Superior temporal gyrus (tissue), 1 donor: ENCODE measurements around the gene LIX1L.
"Not testable (repeated sequence)": the region's sequence is repeated elsewhere in the genome, so short reads cannot be mapped to it uniquely, and the experiment has no call there.

Source experiments
- DNase-seq: peaks from one replicate; pipeline ENCODE4 v3.0.0-alpha.2; 2016; ENCODE audit errors: extremely low spot score

The LIX1L gene

DNA sequence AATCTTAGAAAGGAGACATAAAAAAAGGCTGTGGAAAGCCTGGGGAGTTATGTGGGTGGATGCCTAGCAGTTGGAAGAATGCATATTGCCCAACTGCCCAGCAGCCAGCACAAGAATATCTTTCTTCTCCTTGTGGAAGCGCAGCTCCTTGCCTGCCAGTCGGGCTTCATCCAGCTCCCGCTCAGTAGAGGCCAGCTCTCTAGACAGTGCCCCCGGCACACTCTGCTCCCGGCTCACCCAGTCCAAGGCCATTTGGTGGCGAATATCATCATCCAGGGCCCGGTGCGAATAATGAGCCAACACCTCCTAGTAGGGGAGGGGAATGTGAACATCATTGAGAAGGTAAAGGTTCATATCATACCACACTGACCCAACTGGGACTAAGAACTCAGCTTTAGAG, 21.6 kb downstream of the LIX1L start:
- no peak for DNase-seq

DNA sequence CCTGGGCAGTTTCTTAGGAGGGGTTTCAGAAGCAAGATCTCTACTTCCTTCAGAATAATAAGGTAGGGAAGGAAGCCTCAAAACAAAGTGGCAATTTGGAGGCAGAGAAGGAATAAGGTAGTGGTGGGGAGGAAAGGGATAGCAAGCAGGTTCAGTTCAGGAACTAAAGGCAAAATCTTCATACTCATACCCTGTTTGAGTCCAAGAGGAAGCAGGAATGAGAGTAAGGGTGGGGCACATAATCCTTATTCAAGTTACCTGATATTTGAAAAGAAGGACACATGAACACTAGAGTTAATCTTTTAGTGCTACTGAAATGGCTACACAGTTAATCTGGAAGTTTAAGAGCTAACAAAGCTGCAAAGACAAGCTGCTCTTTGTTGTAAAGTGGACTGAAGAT, 22.1 kb downstream of the LIX1L start:
- no peak for DNase-seq

DNA sequence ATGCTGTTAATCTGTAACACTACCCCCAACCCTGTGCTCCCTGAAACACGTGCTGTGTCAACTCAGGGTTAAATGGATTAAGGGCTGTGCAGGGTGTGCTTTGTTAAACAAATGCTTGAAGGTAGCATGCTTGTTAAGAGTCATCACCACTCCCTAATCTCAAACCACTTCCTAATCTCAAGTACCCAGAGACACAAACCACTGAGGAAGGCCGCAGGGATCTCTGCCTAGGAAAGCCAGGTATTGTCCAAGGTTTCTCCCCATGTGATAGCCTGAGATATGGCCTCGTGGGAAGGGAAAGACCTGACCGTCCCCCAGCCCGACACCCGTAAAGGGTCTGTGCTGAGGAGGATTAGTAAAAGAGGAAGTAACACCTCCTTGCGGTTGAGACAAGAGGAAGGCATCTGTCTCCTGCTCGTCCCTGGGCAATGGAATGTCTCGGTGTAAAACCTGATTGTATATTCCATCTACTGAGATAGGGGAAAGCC, 25.3 kb downstream of the LIX1L start:
- not testable (repeated sequence) for DNase-seq

DNA sequence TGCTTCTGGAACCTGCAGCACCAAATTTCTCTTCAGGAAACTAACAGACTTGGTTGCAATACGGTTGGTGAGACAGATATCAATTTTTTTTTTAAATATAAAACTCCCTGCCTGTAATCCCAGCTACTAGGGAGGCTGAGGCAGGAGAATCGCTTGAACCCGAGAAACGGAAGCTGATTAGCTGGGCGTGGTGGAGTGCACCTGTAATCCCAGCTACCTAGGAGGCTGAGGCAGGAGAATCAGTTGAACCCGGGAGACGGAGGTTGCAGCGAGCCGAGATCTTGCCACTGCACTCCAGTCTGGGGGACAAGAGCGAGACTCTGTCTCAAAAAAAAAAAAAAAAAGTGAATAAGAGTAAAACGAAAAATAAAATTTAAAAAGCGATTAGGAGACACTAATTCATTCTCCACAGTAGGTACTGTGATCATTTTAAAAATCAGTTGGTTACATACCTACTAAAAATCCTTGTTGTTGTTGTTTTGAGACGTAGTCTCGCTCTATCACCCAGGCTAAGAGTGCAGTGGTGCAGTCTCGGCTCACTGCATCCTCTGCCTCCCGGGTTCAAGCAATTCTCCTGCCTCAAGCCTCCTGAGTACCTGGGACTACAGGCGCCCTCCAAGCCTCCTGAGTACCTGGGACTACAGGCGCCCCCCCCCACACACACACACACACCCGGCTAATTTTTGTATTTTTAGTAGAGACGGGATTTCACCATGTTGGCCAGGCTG, 29.7 kb downstream of the LIX1L start:
- DNase-seq = no peak

DNA sequence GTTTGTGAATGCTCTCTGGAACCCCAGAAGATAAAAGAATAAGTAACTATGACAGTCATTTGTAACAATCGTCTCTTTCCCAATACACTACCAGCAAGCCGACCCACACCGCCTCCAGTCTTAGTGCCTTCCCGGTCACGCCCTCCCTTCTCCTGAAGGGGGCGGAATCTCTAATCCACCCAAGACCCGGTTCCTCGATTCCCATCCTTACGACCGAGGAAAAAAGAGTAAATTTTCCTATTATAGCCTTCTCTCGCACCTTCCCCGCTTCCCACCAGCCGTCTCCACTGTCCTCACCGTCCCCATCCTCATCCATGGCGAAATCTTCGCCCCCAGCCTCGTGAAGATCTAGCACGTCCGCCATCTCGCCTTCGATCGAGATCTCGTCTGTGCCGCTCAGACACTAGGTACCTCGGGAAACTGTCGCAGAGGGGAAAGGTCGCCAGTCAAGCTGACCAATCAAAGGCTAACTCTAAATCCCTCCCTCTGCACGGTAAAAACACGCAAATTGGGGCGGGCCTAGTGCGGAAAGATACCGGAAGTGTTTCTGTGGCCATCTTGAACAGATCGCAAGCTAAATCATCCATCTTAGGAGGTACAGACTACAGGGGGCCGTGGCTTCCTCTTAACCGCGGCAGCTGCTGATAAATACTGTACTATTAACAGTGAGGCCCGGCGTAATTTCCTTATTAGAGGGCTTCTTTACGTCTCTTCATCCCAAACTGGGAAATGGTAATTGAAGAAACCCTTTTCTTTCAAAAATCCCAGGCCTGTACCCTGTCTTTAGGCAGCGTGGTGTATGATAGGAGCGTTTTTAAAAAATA, 30.5 kb downstream of the LIX1L start, which contains the start of gene RBM8A:
TSS of gene RBM8A (minus strand) at position 422 of the 824 bp plus-strand sequence. CDS start at position 364, 58 bp downstream.
- DNase-seq = peak; percentile 99

DNA sequence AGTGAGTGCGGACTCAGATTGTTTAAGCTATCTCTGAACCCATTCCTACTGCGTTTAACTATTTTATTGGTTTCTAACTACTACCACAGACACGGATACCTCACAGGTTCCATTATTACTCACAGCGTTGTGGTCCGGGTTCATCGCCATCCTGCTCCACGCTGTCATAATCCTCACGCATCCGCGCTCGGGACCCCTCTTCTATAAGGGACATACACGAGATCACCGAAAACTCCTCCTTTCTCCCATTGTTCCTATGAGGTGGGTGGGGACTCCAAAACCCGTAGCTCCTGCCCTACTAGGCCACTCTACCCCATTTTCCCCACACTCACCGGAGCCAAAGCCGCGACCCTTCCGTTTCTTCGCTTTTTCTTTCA, 31.1 kb downstream of the LIX1L start:
- no peak for DNase-seq

DNA sequence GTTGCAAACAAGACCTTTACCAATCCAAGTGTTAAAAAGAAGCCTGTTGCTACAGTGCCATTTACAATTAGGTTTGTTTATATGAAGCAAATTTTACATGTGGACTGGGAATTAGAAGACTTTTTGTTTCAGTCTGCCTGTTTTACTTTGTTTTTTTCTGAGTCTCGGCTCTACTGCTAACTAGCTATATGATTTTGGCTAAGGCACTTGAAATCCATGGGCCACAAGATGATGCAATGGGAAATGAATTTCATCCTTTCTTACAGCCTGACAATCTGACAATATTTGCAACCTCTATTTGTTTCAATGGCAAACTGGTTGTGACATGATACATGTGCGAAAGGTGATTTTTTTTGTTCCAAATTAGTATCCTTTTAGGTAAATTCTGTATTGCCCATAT, 35.6 kb downstream of the LIX1L start:
- no peak for DNase-seq

DNA sequence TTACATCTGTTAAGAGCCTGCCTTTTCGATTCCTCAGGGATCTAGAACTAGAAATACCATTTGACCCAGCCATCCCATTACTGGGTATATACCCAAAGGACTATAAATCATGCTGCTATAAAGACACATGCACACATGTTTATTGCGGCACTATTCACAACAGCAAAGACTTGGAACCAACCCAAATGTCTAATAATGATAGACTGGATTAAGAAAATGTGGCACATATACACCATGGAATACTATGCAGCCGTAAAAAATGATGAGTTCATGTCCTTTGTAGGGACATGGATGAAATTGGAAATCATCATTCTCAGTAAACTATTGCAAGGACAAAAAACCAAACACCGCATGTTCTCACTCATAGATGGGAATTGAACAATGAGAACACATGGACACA, 37.5 kb downstream of the LIX1L start:
- not testable (repeated sequence) for DNase-seq

DNA sequence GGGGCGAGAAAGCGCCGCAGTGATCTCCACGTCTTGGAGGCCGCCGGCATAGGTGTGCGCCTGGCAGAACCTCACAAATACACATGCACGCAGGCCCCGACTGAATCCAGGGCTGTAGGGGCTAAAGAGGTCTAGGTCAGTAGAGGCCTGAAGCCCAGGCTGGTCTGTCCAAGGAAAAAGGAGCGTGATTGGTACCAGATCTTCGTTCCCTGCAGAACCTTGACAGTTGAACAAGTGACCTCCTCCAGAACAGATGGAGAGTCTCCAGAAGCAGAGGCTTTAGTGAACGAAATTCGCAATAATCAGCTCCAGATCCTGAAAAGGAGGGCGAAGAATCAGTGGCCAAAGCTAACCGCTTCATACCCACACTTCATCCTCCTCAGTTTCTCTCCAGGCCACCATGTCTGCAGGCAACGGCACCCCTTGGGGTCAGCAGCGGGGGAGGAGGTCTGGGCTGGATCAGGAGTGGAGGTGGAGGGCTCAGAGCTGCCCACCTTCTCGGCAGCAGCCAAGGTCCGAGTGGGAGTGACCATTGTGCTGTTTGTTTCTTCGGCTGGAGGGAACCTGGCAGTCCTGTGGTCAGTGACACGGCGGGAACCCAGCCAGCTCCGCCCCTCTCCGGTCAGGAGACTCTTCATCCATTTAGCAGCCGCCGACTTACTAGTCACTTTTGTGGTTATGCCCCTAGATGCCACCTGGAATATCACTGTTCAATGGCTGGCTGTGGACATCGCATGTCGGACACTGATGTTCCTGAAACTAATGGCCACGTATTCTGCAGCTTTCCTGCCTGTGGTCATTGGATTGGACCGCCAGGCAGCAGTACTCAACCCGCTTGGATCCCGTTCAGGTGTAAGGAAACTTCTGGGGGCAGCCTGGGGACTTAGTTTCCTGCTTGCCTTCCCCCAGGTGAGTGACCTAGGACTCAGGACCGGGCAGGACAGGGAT, 38.6 kb downstream of the LIX1L start:
- no peak for DNase-seq

DNA sequence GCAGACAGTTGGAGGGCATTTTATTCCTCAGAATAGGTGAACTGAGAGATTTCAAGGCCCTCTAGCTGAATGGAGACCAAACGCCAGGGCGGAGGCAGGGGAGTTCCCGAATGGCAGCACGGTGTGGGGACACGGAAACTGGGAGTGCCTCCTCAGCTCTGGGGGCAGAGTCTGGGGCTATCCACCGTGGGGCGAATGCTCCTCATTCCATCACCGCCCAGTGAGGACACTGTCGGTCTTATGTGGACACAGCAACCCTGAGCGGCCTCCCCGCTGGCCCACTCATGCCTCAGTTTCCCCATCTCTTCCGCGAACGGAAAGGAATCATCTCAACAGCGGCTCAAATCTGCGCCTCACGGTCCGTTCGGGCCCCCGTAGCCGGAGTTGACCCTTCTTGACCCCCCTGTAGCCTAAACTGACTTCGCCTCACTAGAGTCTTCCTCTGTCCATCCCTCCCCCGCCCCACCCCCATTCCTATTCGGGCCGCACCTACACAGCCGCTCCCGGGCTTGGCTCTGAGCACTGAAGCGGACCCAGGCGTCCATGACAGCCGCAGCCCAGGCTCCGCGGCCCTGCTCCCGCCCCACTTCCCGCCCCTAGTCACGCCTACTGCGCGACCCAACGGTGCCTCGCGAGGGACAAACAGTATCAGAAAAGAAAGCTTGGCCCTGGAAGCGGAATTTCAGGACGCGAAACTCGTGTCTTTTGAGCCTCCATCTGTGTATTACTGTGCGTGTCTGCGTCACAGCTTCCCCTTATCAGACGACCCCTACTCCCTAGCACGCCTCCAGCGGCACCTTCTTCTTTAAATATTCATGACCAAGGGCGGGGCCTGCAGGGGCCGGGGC, 39.4 kb downstream of the LIX1L start, which contains the start of gene PEX11B:
TSS of gene PEX11B (minus strand) at position 574 of the 848 bp plus-strand sequence. CDS start at position 545, 29 bp downstream.
- peak; percentile 95 for DNase-seq

DNA sequence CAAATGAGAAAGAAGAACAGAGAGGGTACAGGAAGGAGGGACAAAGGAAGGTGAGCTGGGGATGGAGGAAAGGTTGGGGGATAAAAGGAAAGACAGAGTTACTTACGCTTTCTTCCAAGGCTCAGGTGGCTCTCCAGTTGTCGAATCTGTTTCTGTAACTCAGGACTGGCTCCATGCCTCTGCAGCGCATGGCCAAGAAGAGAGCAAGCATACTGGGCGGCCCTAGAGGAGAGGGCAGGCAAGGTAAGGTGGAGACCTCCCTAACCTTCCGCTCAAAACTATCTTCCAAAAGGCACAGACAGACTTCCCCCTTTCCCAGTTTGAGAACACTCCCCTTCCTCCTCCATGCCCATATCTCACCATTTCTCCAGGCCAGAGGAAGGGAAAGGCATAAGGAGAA, 40.2 kb downstream of the LIX1L start:
- no peak for DNase-seq

DNA sequence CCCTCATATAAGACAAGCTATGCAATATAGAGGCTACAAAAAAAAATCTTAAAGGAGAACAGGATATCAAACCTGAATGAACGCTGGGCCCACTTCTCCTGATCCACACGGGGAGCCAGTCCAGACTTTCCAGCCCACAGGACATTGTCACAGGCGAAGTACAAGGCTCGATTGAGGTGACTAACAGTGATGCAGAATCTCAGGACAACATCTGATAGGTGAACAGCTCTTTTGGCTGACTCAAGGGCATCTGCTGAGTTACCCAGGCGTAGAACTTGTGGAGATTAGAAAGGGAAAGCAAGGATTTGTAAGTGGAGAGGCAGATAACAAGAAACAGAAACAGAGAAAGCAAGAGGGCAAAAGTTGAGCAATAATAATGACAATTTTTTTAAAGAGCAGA, 41.1 kb downstream of the LIX1L start:
- DNase-seq = no peak

DNA sequence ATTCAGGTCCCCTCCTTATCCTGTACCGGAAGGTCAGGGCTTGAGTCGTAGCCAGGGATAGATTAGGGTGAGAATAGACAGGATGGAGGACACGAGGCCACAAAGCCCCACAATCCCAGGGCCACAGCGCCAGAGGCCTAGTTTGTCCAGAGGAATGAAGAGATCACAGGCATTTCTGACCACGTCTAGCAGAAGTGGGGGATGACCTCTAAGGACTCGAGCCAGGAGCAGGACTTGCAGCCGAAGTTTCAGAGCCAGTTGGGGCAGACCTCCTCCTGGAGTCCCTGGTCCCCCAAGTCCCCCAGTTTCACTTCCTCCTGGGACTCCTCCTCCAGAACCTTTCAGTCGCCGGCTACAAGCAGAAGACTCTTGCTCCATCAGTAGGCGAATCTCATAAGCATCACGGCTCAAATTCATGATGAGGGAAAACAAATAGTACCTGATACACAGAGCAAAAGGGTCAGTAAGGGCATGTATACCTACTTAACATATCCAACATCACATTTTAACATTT, 45.6 kb downstream of the LIX1L start:
- DNase-seq = no peak

DNA sequence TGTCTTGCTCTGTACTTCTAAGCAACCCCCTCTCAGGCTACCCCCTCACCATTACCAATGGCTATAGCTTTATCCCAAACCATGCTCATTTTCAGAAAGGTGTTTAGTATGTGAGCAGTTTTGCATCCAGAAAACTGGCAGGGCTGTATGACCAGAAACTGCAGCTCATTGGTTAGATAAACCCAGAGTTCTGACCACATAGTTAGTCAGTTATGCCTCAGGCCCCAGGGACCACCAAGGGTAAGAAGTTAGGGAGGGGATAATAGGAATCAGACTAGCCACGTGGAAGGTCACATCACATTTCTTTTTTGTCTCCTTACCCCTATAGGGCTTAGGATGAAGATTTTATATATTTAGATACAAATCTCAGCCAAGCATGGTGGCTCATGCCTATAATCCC, 49.2 kb downstream of the LIX1L start:
- DNase-seq = no peak

DNA sequence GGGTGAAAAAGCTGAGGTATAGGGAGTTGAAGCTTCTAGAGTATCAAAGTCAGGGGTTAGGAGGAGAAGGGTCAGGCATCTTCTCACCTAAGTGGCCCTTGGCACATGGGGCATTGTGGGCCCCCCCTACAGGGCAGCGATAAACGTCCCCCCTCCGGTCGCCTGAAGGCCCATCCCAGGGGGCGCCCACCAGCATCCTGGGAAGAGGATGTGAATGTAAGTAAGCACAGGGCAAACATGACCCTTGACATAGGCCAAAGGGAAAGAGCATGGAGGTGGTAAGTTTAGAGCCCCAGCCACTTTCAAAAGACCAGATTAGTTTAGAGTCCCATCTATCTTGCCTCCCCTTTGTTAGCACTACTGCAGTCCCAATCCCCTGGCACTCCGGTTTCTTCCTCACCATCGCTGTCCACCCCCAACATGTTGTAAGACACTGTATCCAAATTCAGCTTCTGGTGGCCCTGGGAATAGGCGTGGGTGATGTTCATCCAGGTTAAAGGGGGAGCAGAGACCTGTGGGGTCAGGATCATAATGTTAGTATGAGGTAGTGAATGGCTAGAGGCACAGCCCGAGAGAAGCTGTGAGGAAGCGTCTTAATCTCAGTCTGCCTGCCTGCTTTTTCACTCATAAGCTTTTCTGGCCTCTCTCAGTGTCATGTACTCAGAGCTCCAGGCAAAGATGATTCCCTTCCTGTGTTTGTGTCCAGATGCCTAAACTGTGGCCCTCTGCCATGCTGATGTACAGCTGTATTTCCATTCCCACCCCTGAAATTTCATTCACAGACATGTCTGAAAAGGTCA, 50.7 kb downstream of the LIX1L start:
- DNase-seq = no peak

DNA sequence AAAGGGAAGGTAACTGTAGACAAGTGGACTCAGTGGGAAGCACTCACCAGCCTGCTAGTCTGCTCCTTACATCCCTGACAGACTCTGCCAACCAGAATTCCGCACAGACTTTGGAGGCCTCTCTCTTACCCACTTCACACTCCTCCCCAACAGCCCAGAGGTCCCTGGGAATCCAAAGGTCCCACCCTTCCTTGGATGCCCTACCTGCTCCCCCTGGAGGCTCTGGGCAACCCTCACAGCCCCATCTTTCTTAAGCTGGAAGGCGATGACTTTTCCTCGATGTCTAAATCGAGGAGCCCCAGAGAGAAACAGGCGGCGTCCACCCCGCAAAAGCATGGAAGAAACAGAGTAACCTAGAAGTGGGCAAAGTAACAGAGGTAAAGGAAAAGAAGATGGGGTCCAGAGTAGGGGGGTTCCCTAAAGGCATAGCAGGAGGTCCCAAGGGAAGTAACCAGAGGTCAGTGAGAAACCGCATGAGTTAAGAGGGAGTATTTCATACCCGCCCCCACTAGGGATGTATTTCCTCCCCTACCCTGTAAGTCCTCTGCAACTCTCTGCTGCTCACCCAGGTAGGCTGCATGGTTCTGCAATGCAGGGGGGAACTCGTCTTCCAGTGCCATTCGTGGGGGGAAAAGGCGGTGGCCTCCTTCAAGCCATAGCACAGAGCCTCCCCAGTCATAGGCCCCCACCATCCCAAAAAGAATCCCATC, 56.4 kb downstream of the LIX1L start:
- no peak for DNase-seq

DNA sequence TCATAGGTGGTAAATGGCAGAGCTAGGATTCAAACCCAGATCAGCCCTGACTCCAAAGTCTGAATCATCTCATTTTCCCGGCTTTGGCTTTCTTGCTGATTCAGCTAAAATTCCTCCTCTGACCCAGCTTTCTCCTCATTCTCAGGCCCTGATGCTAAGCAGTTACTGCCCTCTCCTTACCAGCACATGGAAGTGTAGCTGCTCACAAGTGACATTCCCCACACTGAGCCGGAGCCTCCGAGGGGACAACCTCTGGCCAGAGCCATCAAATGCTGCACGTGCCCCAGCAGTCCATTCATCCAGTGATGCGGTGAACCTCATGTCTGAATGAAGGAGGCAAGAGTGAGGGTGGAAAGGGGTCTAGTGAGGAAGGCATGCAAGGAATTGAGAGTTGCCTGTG, 59.1 kb downstream of the LIX1L start:
- no peak for DNase-seq

DNA sequence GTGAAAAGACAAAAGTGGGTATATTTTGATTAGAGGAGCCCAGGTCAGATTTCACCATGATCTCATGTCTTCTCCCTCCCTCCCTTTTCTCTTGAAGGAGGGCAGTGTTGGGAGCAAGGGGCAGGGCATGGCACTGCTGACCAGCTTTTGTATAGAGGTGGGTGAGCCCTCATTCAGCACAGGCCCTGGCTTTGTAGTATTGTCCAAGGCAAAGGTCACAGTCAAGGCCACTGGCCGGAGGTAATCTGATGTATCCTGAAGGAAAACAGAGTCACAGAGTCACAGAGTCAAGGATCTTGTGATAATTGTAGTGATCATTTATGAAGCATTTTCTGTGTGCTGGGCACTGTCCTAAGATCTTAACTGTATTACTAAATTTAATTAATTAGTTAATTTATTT, 59.8 kb downstream of the LIX1L start:
- no peak for DNase-seq

DNA sequence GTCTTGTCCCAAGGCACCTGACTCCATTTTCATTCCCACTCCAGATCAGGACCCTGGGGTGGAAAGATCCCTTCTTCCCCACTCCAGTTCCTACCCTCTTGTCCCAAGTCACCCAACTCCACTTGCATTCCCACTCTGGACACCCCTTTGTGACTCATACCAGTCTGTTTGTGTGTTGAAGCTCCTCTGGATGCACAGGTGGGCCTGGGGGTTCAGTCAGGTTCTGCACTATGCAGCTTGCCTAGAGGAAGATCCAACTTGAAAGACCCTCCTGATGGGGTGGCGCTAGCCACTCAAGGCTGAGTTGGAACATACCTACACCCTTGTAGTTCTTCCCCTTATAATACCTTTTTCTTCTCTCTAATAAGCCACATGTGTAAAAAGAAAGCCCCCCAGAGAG, 62.3 kb downstream of the LIX1L start:
- DNase-seq = no peak
